ENCODE results near the gene CCDC57.

GRCh38 chr17:82175951-82176350, 36.7 kb downstream of the CCDC57 start:
- TF ChIP-seq EZH2phosphoT487 (IDR thresholded peaks at IDR 0.05; ENCODE audit: low read length) = no peak
- TF ChIP-seq CTCF (IDR thresholded peaks at IDR 0.05; ENCODE audit: low read length) = no peak
- TF ChIP-seq EZH2 (optimal IDR thresholded peaks at IDR 0.05; ENCODE audit: low read depth, low read length) = no peak

All from MM.1S (cell line).